IPS-NIHi11 (cell line): ENCODE measurements around the gene TMEM41A.

Experiments
- DNase-seq: peaks from one replicate; pipeline ENCODE4 v3.0.0; 2012; ENCODE audit warnings: mixed read lengths, low spot score

TMEM41A gene

GRCh38 chr3:185498503-185499396, at the start of gene TMEM41A:
TSS of gene TMEM41A (minus strand) at chr3:185499035. CDS start at chr3:185498961, 74 bp downstream.
- peak; percentile 100 for DNase-seq

- DNase-seq: no peak
Measured at GRCh38 chr3:185540695-185541094, 41.9 kb upstream of the TMEM41A start.

GRCh38 chr3:185539934-185540333, 41.1 kb upstream of the TMEM41A start:
- no peak for DNase-seq

- DNase-seq: no peak
Measured at GRCh38 chr3:185537369-185537970, 38.6 kb upstream of the TMEM41A start.

GRCh38 chr3:185534511-185534910, 35.7 kb upstream of the TMEM41A start:
- DNase-seq: no peak

- DNase-seq: no peak
Measured at GRCh38 chr3:185532901-185533300, 34.1 kb upstream of the TMEM41A start.

- no peak for DNase-seq
Measured at GRCh38 chr3:185530856-185531255, 32.0 kb upstream of the TMEM41A start.

GRCh38 chr3:185528532-185528931, 29.7 kb upstream of the TMEM41A start:
- no peak for DNase-seq

- no peak for DNase-seq
Measured at GRCh38 chr3:185527364-185527763, 28.5 kb upstream of the TMEM41A start.

GRCh38 chr3:185526349-185526951, 27.6 kb upstream of the TMEM41A start:
- DNase-seq: no peak

GRCh38 chr3:185521349-185522138, 22.7 kb upstream of the TMEM41A start:
- no peak for DNase-seq

- no peak for DNase-seq
Measured at GRCh38 chr3:185519021-185519420, 20.2 kb upstream of the TMEM41A start.

- no peak for DNase-seq
Measured at GRCh38 chr3:185517387-185518130, 18.7 kb upstream of the TMEM41A start.

- no peak for DNase-seq
Measured at GRCh38 chr3:185511711-185512110, 12.9 kb upstream of the TMEM41A start.

GRCh38 chr3:185508335-185508991, 9.6 kb upstream of the TMEM41A start:
- DNase-seq: no peak

- DNase-seq: no peak
Measured at GRCh38 chr3:185507883-185508282, 9.0 kb upstream of the TMEM41A start.

GRCh38 chr3:185504636-185505035, 5.8 kb upstream of the TMEM41A start:
- no peak for DNase-seq

- no peak for DNase-seq
Measured at GRCh38 chr3:185503521-185503920, 4.7 kb upstream of the TMEM41A start.

GRCh38 chr3:185502987-185503386, 4.2 kb upstream of the TMEM41A start:
- DNase-seq: no peak

- DNase-seq: no peak
Measured at GRCh38 chr3:185490241-185490640, 8.6 kb downstream of the TMEM41A start.

GRCh38 chr3:185489462-185489861, 9.4 kb downstream of the TMEM41A start:
- DNase-seq: no peak
